ENCODE results near the gene RNU7-1. TPM values are rescaled to one million over a fixed set of nuclear protein-coding genes. Genes with fewer than 3 reads are reported as not detected.

Gene RNU7-1
- total and polyA plus RNA-seq, 9 of the 15 experiments (the other 6 are each of a cell fraction or from before 2014, with no cell fraction given), result not detected

DNA sequence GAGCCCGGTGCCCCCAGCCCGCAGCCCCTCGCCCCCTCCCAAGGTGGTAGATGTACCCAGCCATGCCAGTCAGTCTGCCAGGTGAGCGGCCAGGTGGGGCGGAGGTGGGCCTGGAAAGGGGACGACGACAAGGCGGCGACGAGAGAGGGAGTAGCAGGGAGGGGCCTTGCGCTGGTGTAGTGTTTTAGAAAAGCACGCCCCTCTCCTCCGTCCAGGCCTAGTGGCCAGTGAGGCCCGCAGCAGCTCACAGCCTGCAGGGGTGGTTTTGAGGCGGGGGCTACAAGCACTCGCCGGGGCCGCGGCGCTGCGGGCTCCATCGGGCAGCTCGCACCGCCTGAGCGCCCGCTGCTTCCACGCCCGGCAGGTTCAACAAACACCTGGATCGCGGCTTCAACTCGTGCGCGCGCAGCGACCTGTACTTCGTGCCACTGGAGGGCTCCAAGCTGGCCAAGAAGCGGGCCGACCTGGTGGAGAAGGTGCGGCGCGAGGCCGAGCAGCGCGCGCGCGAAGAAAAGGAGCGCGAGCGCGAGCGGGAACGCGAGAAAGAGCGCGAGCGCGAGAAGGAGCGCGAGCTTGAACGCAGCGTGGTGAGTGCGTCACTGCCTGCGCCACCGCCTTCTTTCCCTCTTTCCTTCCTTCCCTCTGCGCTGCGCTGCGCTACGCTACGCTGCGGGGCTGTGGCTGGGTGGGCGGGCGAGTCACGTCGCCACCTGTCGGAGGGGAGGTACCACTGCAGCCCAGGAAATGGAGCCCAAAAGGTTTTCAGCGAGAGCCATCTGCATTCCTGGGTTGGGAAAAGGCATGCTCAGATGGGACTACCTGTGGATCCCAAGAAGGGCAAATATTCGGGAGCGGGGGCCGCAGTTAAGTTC is 5.9 kb upstream of the RNU7-1 start:
- intact Hi-C loops (cut with micrococcal nuclease), result no loop called here
- H3K9me3 ChIP-seq (replicated peaks; ENCODE audit: control insufficient read depth, insufficient read depth, low read depth, low read length), result no peaks in the 10 kb centered on the region
- no TSS peak for BruUV-seq (replicated peaks)
- POLR2A ChIA-PET, result interaction anchor here (0.5 to 2.8 kb wide), 13 partner anchors 8 to 404 kb away, joined by 3 to 18 read pairs (median 3); partner anchors contain the start of genes ATN1 and SPSB2
- peaks cover 77% of the 10 kb centered on the region; the same call in 2 of the 3 replicates for H3K36me3 ChIP-seq (ENCODE audit: control insufficient read depth, insufficient read depth, low read length)
- no peaks in the 10 kb centered on the region for H3K9me1 ChIP-seq (ENCODE audit: control insufficient read depth, insufficient read depth, low read length)
- peak; percentile 97 for FAIRE-seq
- H3K4me1 ChIP-seq (replicated peaks in 1 of 2; ENCODE audit: control insufficient read depth in 2 of 2, insufficient read depth in 2 of 2, low read length in 2 of 2), result peaks cover 10 to 55% of the 10 kb centered on the region in 2 experiments; a peak in 4 of 5 replicates
- H3K27ac ChIP-seq (ENCODE audit: extremely low read depth, low read depth, low read length), result peak overlapping the region; percentile 92
- in situ Hi-C loops (cut with MboI), result no loop called here
- peak; percentile 95 for ATAC-seq
- H3K79me2 ChIP-seq (ENCODE audit: control insufficient read depth, insufficient read depth, low read length), result peaks cover 10% of the 10 kb centered on the region
- H2AFZ ChIP-seq (ENCODE audit: low read depth, low read length), result peak overlapping the region; percentile 79
- DNase-seq (ENCODE audit: extremely low read depth in 1 of 4, low spot score in 3 of 4), result peak; percentile 61 to 95 (median 72)
- H3K4me3 ChIP-seq, result peak overlapping the region; percentile 44
- peak overlapping the region; percentile 82 for H3K4me2 ChIP-seq (ENCODE audit: insufficient read depth, low read length)
- H4K20me1 ChIP-seq (replicated peaks; ENCODE audit: control insufficient read depth, insufficient read depth, low read length), result no peaks in the 10 kb centered on the region
- H3K9ac ChIP-seq (ENCODE audit: insufficient read depth in 1 of 2, low read depth in 2 of 2, low read length in 2 of 2), result peak overlapping the region; percentile 84 to 97
- no peaks in the 10 kb centered on the region for H3K27me3 ChIP-seq (ENCODE audit: control insufficient read depth in 2 of 2, insufficient read depth in 2 of 2, low read length in 2 of 2)
- 10% methylated on average over 49 of the region's 80 CpGs for WGBS (ENCODE audit: insufficient coverage, low coverage, missing lambda C conversion rate)
- CTCF ChIA-PET (ENCODE audit: low intra/inter-chr PET ratio), result interaction anchor here (0.9 kb wide), 1 partner anchor 81 kb away, joined by 3 read pairs; the partner anchor contains the start of gene LPCAT3
- TF ChIP-seq BACH1 (tag; IDR thresholded peaks at IDR 0.05) (no peak), MYBL2 (IDR thresholded peaks at IDR 0.05; ENCODE audit: low read depth) (no peak), MYBL2 (CRISPR knock-in tag; IDR thresholded peaks at IDR 0.05; ENCODE audit: borderline replicate concordance) (no peak), ZNF785 (CRISPR knock-in tag; IDR thresholded peaks at IDR 0.05) (no peak), ZNF232 (CRISPR knock-in tag; IDR thresholded peaks at IDR 0.05) (no peak), NR2C2 (CRISPR knock-in tag; IDR thresholded peaks at IDR 0.05) (peak; percentile 48; the same call in 1 of the 2 replicates), NR2C2 (tag; IDR thresholded peaks at IDR 0.05) (peak; percentile 39; the same call in 1 of the 2 replicates), TEAD2 (tag; IDR thresholded peaks at IDR 0.05) (no peak), ZBTB17 (CRISPR knock-in tag; IDR thresholded peaks at IDR 0.05) (no peak), EZH2 (IDR thresholded peaks at IDR 0.05; ENCODE audit: borderline replicate concordance, low read depth, low read length) (no peak), SMARCA4 (IDR thresholded peaks at IDR 0.05) (no peak), SOX6 (IDR thresholded peaks at IDR 0.05) (peak; percentile 58), ZFPM2 (CRISPR knock-in tag; IDR thresholded peaks at IDR 0.05) (no peak), ZNF347 (CRISPR knock-in tag; IDR thresholded peaks at IDR 0.05; ENCODE audit: low read depth) (no peak), ZNF780A (CRISPR knock-in tag; IDR thresholded peaks at IDR 0.05) (peak; percentile 85)
- TF ChIP-seq, protein P1, sequence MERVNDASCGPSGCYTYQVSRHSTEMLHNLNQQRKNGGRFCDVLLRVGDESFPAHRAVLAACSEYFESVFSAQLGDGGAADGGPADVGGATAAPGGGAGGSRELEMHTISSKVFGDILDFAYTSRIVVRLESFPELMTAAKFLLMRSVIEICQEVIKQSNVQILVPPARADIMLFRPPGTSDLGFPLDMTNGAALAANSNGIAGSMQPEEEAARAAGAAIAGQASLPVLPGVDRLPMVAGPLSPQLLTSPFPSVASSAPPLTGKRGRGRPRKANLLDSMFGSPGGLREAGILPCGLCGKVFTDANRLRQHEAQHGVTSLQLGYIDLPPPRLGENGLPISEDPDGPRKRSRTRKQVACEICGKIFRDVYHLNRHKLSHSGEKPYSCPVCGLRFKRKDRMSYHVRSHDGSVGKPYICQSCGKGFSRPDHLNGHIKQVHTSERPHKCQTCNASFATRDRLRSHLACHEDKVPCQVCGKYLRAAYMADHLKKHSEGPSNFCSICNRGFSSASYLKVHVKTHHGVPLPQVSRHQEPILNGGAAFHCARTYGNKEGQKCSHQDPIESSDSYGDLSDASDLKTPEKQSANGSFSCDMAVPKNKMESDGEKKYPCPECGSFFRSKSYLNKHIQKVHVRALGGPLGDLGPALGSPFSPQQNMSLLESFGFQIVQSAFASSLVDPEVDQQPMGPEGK (CRISPR knock-in tag; IDR thresholded peaks at IDR 0.05; ENCODE audit: borderline replicate concordance), result no peak
- TF ChIP-seq, protein P2, sequence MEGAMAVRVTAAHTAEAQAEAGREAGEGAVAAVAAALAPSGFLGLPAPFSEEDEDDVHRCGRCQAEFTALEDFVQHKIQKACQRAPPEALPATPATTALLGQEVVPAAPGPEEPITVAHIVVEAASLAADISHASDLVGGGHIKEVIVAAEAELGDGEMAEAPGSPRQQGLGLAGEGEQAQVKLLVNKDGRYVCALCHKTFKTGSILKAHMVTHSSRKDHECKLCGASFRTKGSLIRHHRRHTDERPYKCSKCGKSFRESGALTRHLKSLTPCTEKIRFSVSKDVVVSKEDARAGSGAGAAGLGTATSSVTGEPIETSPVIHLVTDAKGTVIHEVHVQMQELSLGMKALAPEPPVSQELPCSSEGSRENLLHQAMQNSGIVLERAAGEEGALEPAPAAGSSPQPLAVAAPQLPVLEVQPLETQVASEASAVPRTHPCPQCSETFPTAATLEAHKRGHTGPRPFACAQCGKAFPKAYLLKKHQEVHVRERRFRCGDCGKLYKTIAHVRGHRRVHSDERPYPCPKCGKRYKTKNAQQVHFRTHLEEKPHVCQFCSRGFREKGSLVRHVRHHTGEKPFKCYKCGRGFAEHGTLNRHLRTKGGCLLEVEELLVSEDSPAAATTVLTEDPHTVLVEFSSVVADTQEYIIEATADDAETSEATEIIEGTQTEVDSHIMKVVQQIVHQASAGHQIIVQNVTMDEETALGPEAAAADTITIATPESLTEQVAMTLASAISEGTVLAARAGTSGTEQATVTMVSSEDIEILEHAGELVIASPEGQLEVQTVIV (CRISPR knock-in tag; IDR thresholded peaks at IDR 0.05; ENCODE audit: borderline replicate concordance), result no peak

All from K562 (cell line).